Dermis microvascular lymphatic vessel endothelial cell (primary cell): ENCODE measurements around the gene TMBIM6. TPM values are rescaled to one million over a fixed set of nuclear protein-coding genes. Genes with fewer than 3 reads are reported as not detected.

Experiments
- total RNA-seq: library from RNA; depleted of rRNA; stranded (reverse); fragments of >200 nt; gene quantifications from 2 replicates; pipeline ENCODE4 v1.2.1, GENCODE V29; 2014

TMBIM6 gene
- total RNA-seq, 1 donor from 2014 or later, result 272 TPM

Other genes starting within 250 kb of the TMBIM6 start
- under 0.01 and 0.13 TPM in 2 replicates for gene KCNH3, start 202.5 kb upstream of the TMBIM6 start, total RNA-seq
- gene MCRS1, start 173.4 kb upstream of the TMBIM6 start, total RNA-seq, result 48.5 and 52.7 TPM in 2 replicates
- 0.13 TPM in 2 replicates for gene FAM186B, start 135.9 kb upstream of the TMBIM6 start, total RNA-seq
- gene PRPF40B, start 118.0 kb upstream of the TMBIM6 start, total RNA-seq, result 1.5 and 1.8 TPM in 2 replicates
- 70.0 and 71.4 TPM in 2 replicates for gene FMNL3, start 34.2 kb upstream of the TMBIM6 start, total RNA-seq
- 5.5 and 7.8 TPM in 2 replicates for gene NCKAP5L, start 86.9 kb downstream of the TMBIM6 start, total RNA-seq
- gene BCDIN3D, start 101.5 kb downstream of the TMBIM6 start, total RNA-seq, result 1.8 and 3.2 TPM in 2 replicates
- gene FAIM2, start 162.3 kb downstream of the TMBIM6 start, total RNA-seq, result not detected in 2 replicates
- gene AQP2, start 209.2 kb downstream of the TMBIM6 start, total RNA-seq, result not detected in 2 replicates
- gene AQP5, start 220.3 kb downstream of the TMBIM6 start, total RNA-seq, result under 0.01 TPM in 1 of 2 replicates, not detected in the other
- not detected in 2 replicates for gene AQP6, start 231.4 kb downstream of the TMBIM6 start, total RNA-seq